Fibroblast of lung (primary cell): Measurements from ENCODE around the gene FEM1C. TPM values are rescaled to one million over a fixed set of nuclear protein-coding genes. Genes with fewer than 3 reads are reported as not detected.

Source experiments
- DNase-seq, 2 donors: peaks; one replicate each; pipeline versions ENCODE4 v3.0.0 to v3.0.0-alpha.2; 2010; ENCODE audit warnings: low read depth in 2 of 2
- H2AFZ ChIP-seq: 2 replicates; pipeline ENCODE4 v1.5.1; 2012; ENCODE audit warnings: low read length, control low read depth, inconsistent platforms
- H3K27ac ChIP-seq: 2 replicates; pipeline ENCODE4 v1.5.1; 2011; ENCODE audit warnings: low read length, control low read depth; ENCODE audit not compliant: insufficient read depth
- H3K27me3 ChIP-seq: 2 replicates; pipeline ENCODE4 v1.5.1; 2011; ENCODE audit warnings: mild to moderate bottlenecking, low read length; ENCODE audit not compliant: control insufficient read depth, insufficient read depth
- H3K36me3 ChIP-seq: 2 replicates; pipeline ENCODE4 v1.5.1; 2011; ENCODE audit warnings: low read length; ENCODE audit not compliant: control insufficient read depth, insufficient read depth
- H3K4me1 ChIP-seq: 2 replicates; pipeline ENCODE4 v1.5.1; 2011; ENCODE audit warnings: low read length; ENCODE audit not compliant: control insufficient read depth, insufficient read depth; ENCODE audit errors: extremely low read depth
- H3K4me2 ChIP-seq: 2 replicates; pipeline ENCODE4 v1.5.1; 2011; ENCODE audit warnings: low read length, control low read depth; ENCODE audit not compliant: insufficient read depth; ENCODE audit errors: extremely low read depth
- H3K4me3 ChIP-seq, 4 experiments: fragments of 200-600 bp in 1 of 4; sonication (generic) in 1 of 4; replicated peaks in 1 of 4; 2 replicates each; pipeline ENCODE4 v1.5.1; 2011 to 2016; ENCODE audit warnings: low read length in 4 of 4, low read depth in 3 of 4, mild to moderate bottlenecking in 3 of 4, control low read depth in 2 of 4, inconsistent platforms in 1 of 4, mixed read lengths in 1 of 4; ENCODE audit not compliant: insufficient read depth in 1 of 4; ENCODE audit errors: control extremely low read depth in 1 of 4
- H3K79me2 ChIP-seq: 2 replicates; pipeline ENCODE4 v1.5.1; 2012; ENCODE audit warnings: mild to moderate bottlenecking, low read length, inconsistent platforms; ENCODE audit not compliant: control insufficient read depth, insufficient read depth
- H3K9ac ChIP-seq: 2 replicates; pipeline ENCODE4 v1.5.1; 2011; ENCODE audit warnings: mild to moderate bottlenecking, low read length, control low read depth; ENCODE audit not compliant: insufficient read depth
- H3K9me3 ChIP-seq: 2 replicates; pipeline ENCODE4 v1.5.1; 2012; ENCODE audit warnings: low read depth, low read length; ENCODE audit not compliant: control insufficient read depth, insufficient read depth
- H4K20me1 ChIP-seq: 2 replicates; pipeline ENCODE4 v1.5.1; 2011; ENCODE audit warnings: low read length; ENCODE audit not compliant: control insufficient read depth, insufficient read depth; ENCODE audit errors: extremely low read depth
- CTCF ChIP-seq, 2 donors: IDR thresholded peaks in 1 of 2; conservative IDR thresholded peaks in 1 of 2; 1 replicate in 1 of 2; 2 replicates in 1 of 2; pipeline ENCODE4 v1.5.1; 2011 to 2012; ENCODE audit warnings: low read length in 2 of 2, control low read depth in 1 of 2, inconsistent platforms in 1 of 2, low read depth in 1 of 2, mild to moderate bottlenecking in 1 of 2
- EZH2 ChIP-seq: IDR thresholded peaks from 2 replicates; pipeline ENCODE4 v1.5.1; 2012; ENCODE audit warnings: low read length, control low read depth, mild to moderate bottlenecking; ENCODE audit errors: missing control alignments
- polyA plus RNA-seq, 2 donors: library from polyadenylated mRNA; depleted of rRNA in 1 of 2; stranded (reverse) in 1 of 2; unstranded in 1 of 2; fragments of >200 nt; gene quantifications; 2 replicates each; pipeline ENCODE4 v1.2.1, GENCODE V29; 2011 to 2012; ENCODE audit warnings: missing spikeins in 1 of 2
- total RNA-seq: library from RNA; depleted of rRNA; stranded (reverse); fragments of >200 nt; gene quantifications from 2 replicates; pipeline ENCODE4 v1.2.1, GENCODE V29; 2014

FEM1C gene
- total and polyA plus RNA-seq, 2 donors (not counting 1 experiment from before 2014, with no cell fraction given): 26.4 to 53.2 TPM

GRCh38 chr5:115584501-115584900, 39.9 kb upstream of the FEM1C start:
- no peaks in the 10 kb centered on the region for H3K9me3 ChIP-seq
- H2AFZ ChIP-seq: no peak overlapping the region
- H3K79me2 ChIP-seq: peaks cover 57% of the 10 kb centered on the region
- peaks cover 2% of the 10 kb centered on the region for H3K36me3 ChIP-seq
- TF ChIP-seq EZH2 (no peak), CTCF (conservative IDR thresholded peaks at IDR 0.05 in 1 of 2, IDR thresholded peaks at IDR 0.05 in 1 of 2; ENCODE audit: low read depth in 1 of 2, low read length in 2 of 2) (no peak)
- no peak overlapping the region for H3K27ac ChIP-seq
- H4K20me1 ChIP-seq: no peaks in the 10 kb centered on the region
- DNase-seq: no peak
- H3K4me3 ChIP-seq: no peak overlapping the region
- peaks cover 4% of the 10 kb centered on the region for H3K4me1 ChIP-seq
- H3K4me2 ChIP-seq: no peak overlapping the region
- H3K9ac ChIP-seq: no peak overlapping the region
- H3K27me3 ChIP-seq: no peaks in the 10 kb centered on the region

GRCh38 chr5:115583474-115583873, 38.9 kb upstream of the FEM1C start:
- Histone ChIP-seq H3K9me3 (no peaks in the 10 kb centered on the region), H2AFZ (no peak overlapping the region), H3K4me1 (peaks cover 4% of the 10 kb centered on the region), H3K27me3 (no peaks in the 10 kb centered on the region), H4K20me1 (no peaks in the 10 kb centered on the region), H3K4me3 (no peak overlapping the region), H3K9ac (no peak overlapping the region), H3K79me2 (peaks cover 60% of the 10 kb centered on the region), H3K27ac (peak overlapping the region; percentile 52), H3K36me3 (peaks cover 2% of the 10 kb centered on the region), H3K4me2 (peak overlapping the region; percentile 15)
- peak; percentile 85 to 97 for DNase-seq
- no peak for TF ChIP-seq EZH2
- no peak for TF ChIP-seq CTCF (conservative IDR thresholded peaks at IDR 0.05 in 1 of 2, IDR thresholded peaks at IDR 0.05 in 1 of 2; ENCODE audit: low read depth in 1 of 2, low read length in 2 of 2)

- Histone ChIP-seq H3K36me3 (peaks cover 2% of the 10 kb centered on the region), H4K20me1 (no peaks in the 10 kb centered on the region), H3K4me3 (no peak overlapping the region), H3K27ac (no peak overlapping the region), H3K9ac (no peak overlapping the region), H3K9me3 (no peaks in the 10 kb centered on the region), H3K4me2 (no peak overlapping the region), H3K27me3 (no peaks in the 10 kb centered on the region), H2AFZ (no peak overlapping the region), H3K4me1 (peaks cover 8% of the 10 kb centered on the region), H3K79me2 (peaks cover 52% of the 10 kb centered on the region)
- TF ChIP-seq CTCF (conservative IDR thresholded peaks at IDR 0.05 in 1 of 2, IDR thresholded peaks at IDR 0.05 in 1 of 2; ENCODE audit: low read depth in 1 of 2, low read length in 2 of 2): no peak
- no peak for TF ChIP-seq EZH2
- DNase-seq: no peak
These were observed 36.4 kb upstream of the FEM1C start for GRCh38 chr5:115580941-115581340.
